ENCODE data around the gene ISY1.
"Not testable (repeated sequence)": the region's sequence is repeated elsewhere in the genome, so short reads cannot be mapped to it uniquely, and the experiment has no call there.

The ISY1 gene

DNA sequence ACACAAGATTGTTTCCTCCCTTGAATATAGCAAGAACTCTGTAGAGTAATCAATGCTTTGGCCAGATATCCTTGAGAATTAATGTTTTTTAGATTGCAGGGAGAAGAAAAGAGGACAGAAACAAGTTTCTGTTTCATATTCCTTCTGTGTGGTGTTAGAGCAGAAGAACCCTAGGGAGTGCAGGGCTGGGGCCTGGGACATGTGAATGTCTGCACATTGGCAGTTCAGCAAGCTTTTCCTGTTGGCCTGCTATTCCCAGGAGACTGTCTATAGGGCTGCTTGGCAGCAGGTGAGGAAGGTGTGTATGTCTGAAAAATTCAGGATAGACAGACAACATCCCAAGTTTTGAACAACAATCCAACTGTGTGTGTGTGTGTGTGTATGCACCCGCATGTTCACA lies 36.5 kb upstream of the ISY1 start:
- TF ChIP-seq, protein P1, sequence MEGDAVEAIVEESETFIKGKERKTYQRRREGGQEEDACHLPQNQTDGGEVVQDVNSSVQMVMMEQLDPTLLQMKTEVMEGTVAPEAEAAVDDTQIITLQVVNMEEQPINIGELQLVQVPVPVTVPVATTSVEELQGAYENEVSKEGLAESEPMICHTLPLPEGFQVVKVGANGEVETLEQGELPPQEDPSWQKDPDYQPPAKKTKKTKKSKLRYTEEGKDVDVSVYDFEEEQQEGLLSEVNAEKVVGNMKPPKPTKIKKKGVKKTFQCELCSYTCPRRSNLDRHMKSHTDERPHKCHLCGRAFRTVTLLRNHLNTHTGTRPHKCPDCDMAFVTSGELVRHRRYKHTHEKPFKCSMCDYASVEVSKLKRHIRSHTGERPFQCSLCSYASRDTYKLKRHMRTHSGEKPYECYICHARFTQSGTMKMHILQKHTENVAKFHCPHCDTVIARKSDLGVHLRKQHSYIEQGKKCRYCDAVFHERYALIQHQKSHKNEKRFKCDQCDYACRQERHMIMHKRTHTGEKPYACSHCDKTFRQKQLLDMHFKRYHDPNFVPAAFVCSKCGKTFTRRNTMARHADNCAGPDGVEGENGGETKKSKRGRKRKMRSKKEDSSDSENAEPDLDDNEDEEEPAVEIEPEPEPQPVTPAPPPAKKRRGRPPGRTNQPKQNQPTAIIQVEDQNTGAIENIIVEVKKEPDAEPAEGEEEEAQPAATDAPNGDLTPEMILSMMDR (IDR thresholded peaks at IDR 0.05; ENCODE audit: borderline replicate concordance, control extremely low read depth, extremely low read depth, insufficient read depth, missing control alignments): no peak
- in situ Hi-C loops (cut with MboI; ENCODE audit: low sequenced_read_pairs, unreplicated experiment): no loop called here
- DNase-seq (ENCODE audit: low spot score): no peak

- DNase-seq (ENCODE audit: low spot score): no peak
- in situ Hi-C loops (cut with MboI; ENCODE audit: low sequenced_read_pairs, unreplicated experiment): no loop called here
- TF ChIP-seq, protein P1 (IDR thresholded peaks at IDR 0.05; ENCODE audit: borderline replicate concordance, control extremely low read depth, extremely low read depth, insufficient read depth, missing control alignments): no peak
These were observed 35.7 kb upstream of the ISY1 start for GRCh38 chr3:129196601-129197000.

- no peak for DNase-seq (ENCODE audit: low spot score)
- in situ Hi-C loops (cut with MboI; ENCODE audit: low sequenced_read_pairs, unreplicated experiment): no loop called here
- TF ChIP-seq, protein P1 (IDR thresholded peaks at IDR 0.05; ENCODE audit: borderline replicate concordance, control extremely low read depth, extremely low read depth, insufficient read depth, missing control alignments): no peak
These were observed 34.9 kb upstream of the ISY1 start for GRCh38 chr3:129195731-129196256.

- in situ Hi-C loops (cut with MboI; ENCODE audit: low sequenced_read_pairs, unreplicated experiment); DNase-seq (ENCODE audit: low spot score): not testable (repeated sequence)
These were observed 28.9 kb upstream of the ISY1 start for GRCh38 chr3:129189793-129190192.

DNA sequence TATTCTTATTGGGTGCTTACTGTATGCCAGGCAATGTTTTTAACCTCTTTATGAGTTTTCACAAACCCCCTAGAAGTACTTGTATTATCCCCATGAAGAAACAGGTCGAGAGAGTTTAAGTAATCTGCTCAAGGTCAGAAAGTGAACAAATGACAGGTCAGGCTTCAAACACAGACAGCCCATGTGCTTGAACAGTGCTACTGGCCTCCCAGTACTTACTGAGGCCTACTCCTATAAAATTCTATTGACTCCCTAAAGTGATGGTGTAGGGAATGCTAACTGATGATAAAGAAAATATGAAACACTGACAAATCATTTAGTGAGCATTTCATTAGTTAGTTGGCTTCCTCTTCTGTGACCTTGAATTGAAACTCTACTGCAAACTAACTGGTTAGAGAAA lies 27.0 kb upstream of the ISY1 start:
- TF ChIP-seq, protein P1 (IDR thresholded peaks at IDR 0.05; ENCODE audit: borderline replicate concordance, control extremely low read depth, extremely low read depth, insufficient read depth, missing control alignments): no peak
- in situ Hi-C loops (cut with MboI; ENCODE audit: low sequenced_read_pairs, unreplicated experiment): no loop called here
- no peak for DNase-seq (ENCODE audit: low spot score)

DNA sequence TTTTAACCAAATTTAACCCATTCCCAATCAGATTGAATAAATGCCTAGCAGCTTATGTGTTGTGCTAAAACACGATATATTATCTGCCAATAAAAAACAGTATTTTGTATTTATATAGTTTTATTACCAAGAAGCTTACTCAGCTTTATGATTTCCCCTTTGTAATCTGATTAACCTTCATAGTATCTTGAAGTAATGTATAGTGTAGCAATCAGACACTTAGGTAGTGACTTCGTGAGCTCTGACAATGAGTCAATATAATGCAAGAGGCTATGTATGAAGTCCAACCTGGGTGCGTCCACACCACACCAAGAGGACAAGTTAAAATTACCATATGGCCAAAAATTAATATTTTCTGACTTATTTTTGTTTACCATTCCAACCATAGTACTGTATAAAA lies 24.9 kb upstream of the ISY1 start:
- TF ChIP-seq, protein P1 (IDR thresholded peaks at IDR 0.05; ENCODE audit: borderline replicate concordance, control extremely low read depth, extremely low read depth, insufficient read depth, missing control alignments): no peak
- DNase-seq (ENCODE audit: low spot score): no peak
- in situ Hi-C loops (cut with MboI; ENCODE audit: low sequenced_read_pairs, unreplicated experiment): no loop called here

DNA sequence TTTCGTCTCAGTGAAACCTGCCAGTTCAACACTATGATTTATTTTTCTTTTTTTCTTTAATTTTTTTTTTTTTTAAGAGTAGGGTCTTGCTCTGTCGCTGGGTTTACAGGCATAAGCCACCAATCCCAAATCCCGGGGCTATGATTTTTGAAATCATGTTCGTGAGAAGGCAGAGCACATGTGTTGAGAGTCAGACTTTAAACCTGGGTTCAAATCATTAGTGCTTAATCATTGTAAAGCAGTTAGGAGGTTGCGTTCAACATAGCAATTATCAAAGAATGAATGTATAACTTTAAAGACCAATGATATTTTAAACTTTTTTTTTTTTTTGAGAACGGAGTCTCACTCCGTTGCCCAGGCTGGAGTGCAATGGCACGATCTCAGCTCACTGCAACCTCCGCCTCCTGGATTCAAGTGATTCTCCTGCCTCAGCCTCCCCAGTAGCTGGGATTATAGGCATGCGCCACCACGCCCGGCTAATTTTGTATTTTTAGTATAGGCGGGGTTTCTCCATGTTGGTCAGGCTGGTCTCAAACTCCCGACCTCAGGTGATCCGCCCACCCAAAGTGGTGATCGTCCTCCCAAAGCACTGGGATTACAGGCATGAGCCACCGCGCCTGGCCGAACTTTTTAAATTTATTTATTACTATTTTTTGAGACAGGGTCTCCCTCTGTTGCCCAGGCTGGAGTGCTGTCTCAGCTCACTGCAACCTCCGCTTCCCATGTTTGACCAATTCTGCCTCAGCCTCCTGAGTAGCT lies 24.1 kb upstream of the ISY1 start:
- DNase-seq (ENCODE audit: low spot score); in situ Hi-C loops (cut with MboI; ENCODE audit: low sequenced_read_pairs, unreplicated experiment): not testable (repeated sequence)

GRCh38 chr3:129184396-129184657 lies 23.5 kb upstream of the ISY1 start:
- TF ChIP-seq, protein P1 (IDR thresholded peaks at IDR 0.05; ENCODE audit: borderline replicate concordance, control extremely low read depth, extremely low read depth, insufficient read depth, missing control alignments): no peak
- peak; percentile 43 for DNase-seq (ENCODE audit: low spot score)
- in situ Hi-C loops (cut with MboI; ENCODE audit: low sequenced_read_pairs, unreplicated experiment): no loop called here

Data from GM13976 (cell line).